GM21737 (cell line): Measurements from ENCODE around the gene EXOSC2.

ENCODE experiments used
- ATAC-seq: cut with Tn5 transposase; IDR thresholded peaks from one replicate; pipeline ENCODE4 v1.9.1; 2021; ENCODE audit warnings: mild to moderate bottlenecking, moderate library complexity; ENCODE audit not compliant: unreplicated experiment

Gene EXOSC2

GRCh38 chr9:130696139-130696650 is 2.6 kb downstream of the EXOSC2 start:
- ATAC-seq: no peak

- no peak for ATAC-seq
These were observed 3.4 kb downstream of the EXOSC2 start for GRCh38 chr9:130696996-130697395.

GRCh38 chr9:130698514-130698913 is 4.9 kb downstream of the EXOSC2 start:
- ATAC-seq: no peak

GRCh38 chr9:130699047-130699446 is 5.5 kb downstream of the EXOSC2 start:
- ATAC-seq: no peak

GRCh38 chr9:130701059-130702022 is 7.8 kb downstream of the EXOSC2 start:
- no peak for ATAC-seq

- ATAC-seq: no peak
These were observed 9.9 kb downstream of the EXOSC2 start for GRCh38 chr9:130703501-130703900.

GRCh38 chr9:130707225-130707976 is 13.8 kb downstream of the EXOSC2 start:
- ATAC-seq: no peak

- ATAC-seq: no peak
These were observed 17.3 kb downstream of the EXOSC2 start for GRCh38 chr9:130710822-130711352.

GRCh38 chr9:130711469-130711868 is 17.9 kb downstream of the EXOSC2 start:
- no peak for ATAC-seq

GRCh38 chr9:130712564-130713285 is 19.1 kb downstream of the EXOSC2 start:
- peak; percentile 98 for ATAC-seq

GRCh38 chr9:130713286-130713960 is 19.8 kb downstream of the EXOSC2 start:
- ATAC-seq: no peak

GRCh38 chr9:130714586-130715110 is 21.1 kb downstream of the EXOSC2 start:
- ATAC-seq: no peak

GRCh38 chr9:130715270-130715669 is 21.7 kb downstream of the EXOSC2 start:
- ATAC-seq: no peak

- no peak for ATAC-seq
These were observed 25.0 kb downstream of the EXOSC2 start for GRCh38 chr9:130718562-130718961.

- no peak for ATAC-seq
These were observed 27.2 kb downstream of the EXOSC2 start for GRCh38 chr9:130720762-130721161.

GRCh38 chr9:130728721-130729120 is 35.1 kb downstream of the EXOSC2 start:
- no peak for ATAC-seq

GRCh38 chr9:130729145-130729544 is 35.6 kb downstream of the EXOSC2 start:
- ATAC-seq: no peak

GRCh38 chr9:130731355-130731754 is 37.8 kb downstream of the EXOSC2 start:
- no peak for ATAC-seq

GRCh38 chr9:130732136-130732535 is 38.6 kb downstream of the EXOSC2 start:
- ATAC-seq: no peak

GRCh38 chr9:130732793-130733221 is 39.2 kb downstream of the EXOSC2 start:
- ATAC-seq: no peak
